Endothelial cell of umbilical vein (primary cell): ENCODE data around the gene ST13. TPM values are rescaled to one million over a fixed set of nuclear protein-coding genes. Genes with fewer than 3 reads are reported as not detected.
A peak's percentile ranks its signal among the peaks of the same experiment; 100 is the strongest.

ENCODE experiments used
- BruUV-seq: library from RNA; stranded (reverse); fragments of 400-500 nt; replicated peaks from 2 replicates; lab custom pipeline; 2021; lab: Mats Ljungman, UMichigan
- CTCF ChIA-PET: fragments of 300-600, 350-600 bp; sonication (Branson Sonifier 250); formaldehyde crosslinking; loops from one replicate; lab custom pipeline; 2021; ENCODE audit warnings: antibody characterized with exemption, inconsistent platforms; lab: Charles Lee
- POLR2A ChIA-PET: fragments of 300-600, 350-600 bp; sonication (Branson Sonifier 250); formaldehyde crosslinking; loops from one replicate; lab custom pipeline; 2021; ENCODE audit warnings: antibody characterized with exemption, inconsistent platforms; lab: Charles Lee
- DNase-seq: peaks from one replicate; pipeline ENCODE4 v3.0.0-alpha.2; 2011; ENCODE audit warnings: low read depth, low spot score
- FAIRE-seq: peaks from 2 replicates; lab custom pipeline; 2011; peaks lifted over from hg19 to GRCh38; lab: Jason Lieb, UNC
- H2AFZ ChIP-seq: 2 replicates; pipeline ENCODE4 v1.6.0; 2012; ENCODE audit warnings: low read depth, low read length, control low read depth, inconsistent platforms
- H3K27ac ChIP-seq: 2 replicates; pipeline ENCODE4 v1.5.1; 2011; ENCODE audit warnings: low read depth, mild to moderate bottlenecking, control low read depth, low read length, moderate library complexity; ENCODE audit not compliant: insufficient read depth
- H3K27me3 ChIP-seq, 2 experiments: 2 replicates each; pipeline versions ENCODE4 v1.6.0 to v1.6.1; 2011; ENCODE audit warnings: low read length in 2 of 2, mixed read lengths in 1 of 2; ENCODE audit not compliant: control insufficient read depth in 2 of 2, insufficient read depth in 2 of 2
- H3K36me3 ChIP-seq, 2 experiments: 2 replicates in 1 of 2; 3 replicates in 1 of 2; pipeline ENCODE4 v1.5.1; 2011; ENCODE audit warnings: low read length in 2 of 2, mild to moderate bottlenecking in 1 of 2, moderate library complexity in 1 of 2; ENCODE audit not compliant: control insufficient read depth in 2 of 2, insufficient read depth in 2 of 2; ENCODE audit errors: extremely low read depth in 1 of 2
- H3K4me1 ChIP-seq: 3 replicates; pipeline ENCODE4 v1.5.1; 2011; ENCODE audit warnings: mild to moderate bottlenecking, low read length; ENCODE audit not compliant: control insufficient read depth, insufficient read depth; ENCODE audit errors: extremely low read depth
- H3K4me2 ChIP-seq: 2 replicates; pipeline ENCODE4 v1.6.1; 2011; ENCODE audit warnings: low read length, control low read depth, mixed read lengths; ENCODE audit not compliant: insufficient read depth
- H3K4me3 ChIP-seq, 3 experiments: fragments of 200-600 bp in 1 of 3; sonication (generic), shearing (Covaris generic) in 1 of 3; replicated peaks in 1 of 3; 2 replicates each; pipeline ENCODE4 v1.5.1; 2011 to 2016; ENCODE audit warnings: control low read depth in 3 of 3, low read length in 3 of 3, mild to moderate bottlenecking in 2 of 3, inconsistent platforms in 1 of 3, low read depth in 1 of 3, moderate library complexity in 1 of 3; ENCODE audit not compliant: insufficient read depth in 1 of 3
- H3K79me2 ChIP-seq: 2 replicates; pipeline ENCODE4 v1.6.0; 2012; ENCODE audit warnings: low read length, inconsistent platforms; ENCODE audit not compliant: control insufficient read depth, insufficient read depth
- H3K9ac ChIP-seq: replicated peaks from 2 replicates; pipeline ENCODE3; 2011; ENCODE audit warnings: low read length, control low read depth; ENCODE audit not compliant: insufficient read depth; ENCODE audit errors: extremely low read depth
- H3K9me1 ChIP-seq: replicated peaks from 3 replicates; pipeline ENCODE4 v1.6.0; 2011; ENCODE audit warnings: mild to moderate bottlenecking, low read length; ENCODE audit not compliant: control insufficient read depth, insufficient read depth; ENCODE audit errors: extremely low read depth
- H3K9me3 ChIP-seq: replicated peaks from 2 replicates; pipeline ENCODE4 v1.5.1; 2012; ENCODE audit warnings: low read length, inconsistent platforms; ENCODE audit not compliant: control insufficient read depth, insufficient read depth
- H4K20me1 ChIP-seq: replicated peaks from 2 replicates; pipeline ENCODE3; 2011; ENCODE audit warnings: mild to moderate bottlenecking, low read length; ENCODE audit not compliant: control insufficient read depth, insufficient read depth; ENCODE audit errors: extremely low read depth
- CTCF ChIP-seq, 2 donors: IDR thresholded peaks; 1 replicate in 1 of 2; 2 replicates in 1 of 2; pipeline ENCODE4 v1.5.1; 2011; ENCODE audit warnings: low read length in 2 of 2, mild to moderate bottlenecking in 2 of 2, moderate library complexity in 2 of 2, control low read depth in 1 of 2, inconsistent platforms in 1 of 2, low read depth in 1 of 2; ENCODE audit not compliant: insufficient read depth in 1 of 2; ENCODE audit errors: extremely low read depth in 1 of 2
- EZH2 ChIP-seq: IDR thresholded peaks from 2 replicates; pipeline ENCODE4 v1.6.1; 2012; ENCODE audit warnings: borderline replicate concordance, low read depth, mild to moderate bottlenecking, moderate library complexity, low read length, inconsistent platforms; ENCODE audit not compliant: severe bottlenecking
- dilution Hi-C: fragments of 300-500 bp; cut with MboI; formaldehyde crosslinking; loops from one replicate; pipeline ENCODE4 v1.15.0; 2019; ENCODE audit warnings: low sequenced_read_pairs; ENCODE audit not compliant: extremely low pct_ligation_motif_present
- intact Hi-C: fragments of 100-400 bp; cut with micrococcal nuclease; formaldehyde crosslinking; loops from one replicate; pipeline ENCODE4 v1.10.0; 2022
- polyA plus RNA-seq, 4 experiments: library from polyadenylated mRNA; depleted of rRNA in 3 of 4; stranded (reverse) in 3 of 4; unstranded in 1 of 4; fragments of >200 nt; gene quantifications; 2 replicates each; pipeline versions ENCODE4 v1.2.1 to v1.2.3, GENCODE V29; 2011 to 2012; ENCODE audit warnings: missing spikeins in 1 of 4
- total RNA-seq: library from RNA; stranded (reverse); gene quantifications from 2 replicates; pipeline ENCODE4 v1.2.3, GENCODE V29; 2021

The ST13 gene
- total and polyA plus RNA-seq, 2 donors (not counting 3 experiments of a cell fraction or from before 2014, with no cell fraction given), result 41.2 to 250 TPM

- Histone ChIP-seq H3K4me2 (no peak overlapping the region), H4K20me1 (no peaks in the 10 kb centered on the region)
- POLR2A ChIA-PET, result interaction anchor here (0.9 to 1.0 kb wide), 2 partner anchors 53 to 247 kb away, joined by 3 to 4 read pairs; no protein-coding TSS in a partner anchor
These were observed 42.5 kb upstream of the ST13 start for GRCh38 chr22:40898850-40899357.

More at GRCh38 chr22:40898850-40899357, 42.5 kb upstream of the ST13 start:
- no peaks in the 10 kb centered on the region for H3K9me1 ChIP-seq
- no peak overlapping the region for H3K27ac ChIP-seq
- no TSS peak for BruUV-seq
- peak; percentile 33 to 44 for TF ChIP-seq CTCF (IDR thresholded peaks at IDR 0.05; ENCODE audit: extremely low read depth in 1 of 2, insufficient read depth in 1 of 2, low read depth in 1 of 2, low read length in 2 of 2)
- no peak for TF ChIP-seq EZH2
- CTCF ChIA-PET, result interaction anchor here (0.6 to 2.7 kb wide), 55 partner anchors 9 to 1370 kb away, joined by 3 to 43 read pairs (median 4); partner anchors contain the start of genes MRTFA, SLC25A17, ST13 and XPNPEP3
- H3K4me3 ChIP-seq, result no peak overlapping the region
- no peak overlapping the region for H2AFZ ChIP-seq
- no peaks in the 10 kb centered on the region for H3K4me1 ChIP-seq
- dilution Hi-C loops, result no loop called here
- H3K9me3 ChIP-seq, result no peaks in the 10 kb centered on the region
- no peaks in the 10 kb centered on the region for H3K27me3 ChIP-seq
- no peaks in the 10 kb centered on the region for H3K79me2 ChIP-seq
- FAIRE-seq (peak; percentile 77), DNase-seq (peak; percentile 55)
- intact Hi-C loops, result loop anchor here (1.0 to 2.0 kb wide), 3 partner anchors 42 to 253 kb away; partner anchors contain the start of genes ST13 and XPNPEP3
- H3K9ac ChIP-seq, result no peak overlapping the region
- no peaks in the 10 kb centered on the region for H3K36me3 ChIP-seq
